ENCODE results near the gene RGMB. TPM values are rescaled to one million over a fixed set of nuclear protein-coding genes. Genes with fewer than 3 reads are reported as not detected.
A peak's percentile ranks its signal among the peaks of the same experiment; 100 is the strongest.

Gene RGMB
- total RNA-seq, 2 donors from 2014 or later = 21.0 to 21.8 TPM

- peaks cover 75% of the 10 kb centered on the region for H3K4me1 ChIP-seq
Measured at GRCh38 chr5:98785244-98785643, 11.8 kb downstream of the RGMB start.

DNA sequence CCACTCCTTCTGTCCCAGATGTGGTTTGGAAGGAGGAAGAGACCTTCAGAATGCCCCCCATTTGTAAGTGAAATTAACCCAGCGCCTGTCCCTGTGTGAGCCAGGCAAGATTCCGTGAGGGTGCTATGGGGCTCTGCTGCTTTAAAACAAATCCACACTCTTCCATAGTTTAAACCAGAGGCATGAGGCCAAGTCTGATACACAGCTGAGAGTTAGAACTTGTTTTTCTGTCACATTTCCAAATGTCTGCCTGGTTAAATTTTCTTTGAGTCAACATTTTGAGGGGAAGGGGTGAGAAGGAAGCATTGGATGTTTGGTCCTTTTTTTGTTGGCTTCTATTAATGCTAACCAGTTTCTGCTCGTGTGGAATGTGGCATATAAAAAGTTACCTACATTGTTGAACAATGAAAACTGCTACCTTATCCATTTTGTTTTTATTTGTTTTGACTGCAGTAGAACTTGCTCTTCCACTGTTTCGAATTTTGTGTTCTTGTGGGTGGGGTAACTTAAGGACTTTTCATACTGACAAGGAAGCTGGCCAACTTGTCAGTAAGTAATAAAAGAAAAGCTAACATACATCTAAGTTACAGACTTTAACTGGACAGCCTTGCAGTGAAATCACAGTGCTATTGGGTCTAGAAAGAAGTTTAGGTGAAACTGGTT lies 12.9 kb downstream of the RGMB start:
- Histone ChIP-seq H3K27ac (peak overlapping the region in 3 of 4 donors; percentile 35 to 63 (median 60)), H3K9me3 (no peaks in the 10 kb centered on the region), H3K27me3 (no peaks in the 10 kb centered on the region), H3K4me1 (peaks cover 69% of the 10 kb centered on the region), H3K36me3 (replicated peaks in 1 of 2; ENCODE audit: insufficient read depth in 1 of 2, low read depth in 2 of 2) (no peaks in the 10 kb centered on the region), H3K4me3 (no peak overlapping the region)
- DNase-seq = peak in 2 of 4 donors; percentile 30 to 36
- TF ChIP-seq CTCF (IDR thresholded peaks at IDR 0.05) (no peak), POLR2A (IDR thresholded peaks at IDR 0.05) (no peak)
- 6 to 17% methylated on average over 4 of the region's 4 CpGs for WGBS, 2 donors
- peak; percentile 56 for ATAC-seq
- intact Hi-C loops (cut with DNase I) = no loop called here

More at GRCh38 chr5:98785244-98785643, 11.8 kb downstream of the RGMB start:
- DNase-seq (no peak), ATAC-seq (no peak)
- TF ChIP-seq CTCF (IDR thresholded peaks at IDR 0.05) (no peak), POLR2A (IDR thresholded peaks at IDR 0.05) (no peak)
- 42 to 50% methylated on average over 3 of the region's 3 CpGs for WGBS, 2 donors
- Histone ChIP-seq H3K4me3 (no peak overlapping the region), H3K27me3 (no peaks in the 10 kb centered on the region), H3K36me3 (replicated peaks in 1 of 2; ENCODE audit: insufficient read depth in 1 of 2, low read depth in 2 of 2) (no peaks in the 10 kb centered on the region), H3K27ac (peak overlapping the region in 3 of 4 donors; percentile 35 to 63 (median 60)), H3K9me3 (no peaks in the 10 kb centered on the region)
- intact Hi-C loops (cut with DNase I) = no loop called here

DNA sequence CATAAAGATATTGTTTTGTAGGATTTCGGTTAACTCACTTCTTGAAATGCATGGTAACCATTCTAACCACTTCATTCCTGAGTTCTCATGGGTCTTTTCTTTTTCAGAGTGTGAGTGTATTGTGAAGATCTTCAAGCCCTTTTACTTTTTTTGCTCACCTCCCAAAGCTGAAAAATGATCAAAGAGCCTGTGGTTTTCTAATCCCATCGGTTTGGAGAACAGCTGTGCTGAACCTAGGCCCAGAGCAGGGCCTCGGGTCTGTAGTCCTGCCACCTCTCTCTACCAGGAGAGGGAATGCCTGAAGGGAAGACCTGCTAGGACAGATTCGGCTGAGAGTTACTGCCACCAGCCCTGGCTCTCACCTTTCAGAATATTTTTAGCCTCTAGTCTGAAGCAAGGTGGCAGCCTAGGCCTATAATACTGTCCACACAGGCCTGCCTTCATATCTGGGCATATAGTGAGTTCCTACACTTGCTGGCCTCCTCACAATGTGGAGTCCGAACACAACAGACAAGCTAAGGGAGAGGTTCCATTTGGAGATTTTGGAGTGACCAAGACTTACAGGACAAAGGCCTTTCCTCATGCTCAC lies 13.8 kb downstream of the RGMB start:
- Histone ChIP-seq H3K4me1 (peaks cover 72% of the 10 kb centered on the region), H3K9me3 (no peaks in the 10 kb centered on the region), H3K36me3 (replicated peaks in 1 of 2; ENCODE audit: insufficient read depth in 1 of 2, low read depth in 2 of 2) (no peaks in the 10 kb centered on the region), H3K27me3 (no peaks in the 10 kb centered on the region), H3K4me3 (no peak overlapping the region), H3K27ac (peak overlapping the region in 3 of 4 donors; percentile 35 to 60 (median 60))
- intact Hi-C loops (cut with DNase I) = no loop called here
- TF ChIP-seq CTCF (IDR thresholded peaks at IDR 0.05) (peak in 1 of 7 experiments; percentile 13), POLR2A (IDR thresholded peaks at IDR 0.05) (no peak)
- 65 to 68% methylated on average over 5 of the region's 5 CpGs for WGBS, 2 donors
- peak; percentile 31 for ATAC-seq
- no peak for DNase-seq

DNA sequence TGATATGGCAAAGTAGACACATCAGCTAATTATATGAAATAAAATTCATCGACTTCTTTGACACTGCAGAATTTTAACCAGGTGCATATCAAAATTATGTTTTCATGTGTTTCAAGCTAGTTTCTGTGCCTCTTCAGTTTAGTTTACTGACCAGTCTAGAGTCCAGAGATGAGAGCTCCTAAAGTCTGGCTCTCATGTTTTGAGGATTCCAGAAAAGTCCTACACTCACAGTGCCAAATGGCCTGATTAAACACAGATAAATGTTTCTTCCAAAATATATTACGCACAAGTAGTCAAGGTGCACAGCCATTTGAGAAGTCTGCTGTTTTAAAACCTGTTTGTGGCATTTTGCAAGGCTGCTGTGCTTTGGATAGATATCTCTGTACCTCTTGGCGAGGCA lies 15.6 kb downstream of the RGMB start:
- Histone ChIP-seq H3K4me1 (peaks cover 60% of the 10 kb centered on the region), H3K27ac (no peak overlapping the region)

More for the DNA sequence above, 15.6 kb downstream of the RGMB start:
- DNase-seq = no peak
- 52 to 63% methylated on average over 3 of the region's 3 CpGs for WGBS, 2 donors
- TF ChIP-seq CTCF (IDR thresholded peaks at IDR 0.05) = no peak
- TF ChIP-seq POLR2A (IDR thresholded peaks at IDR 0.05) = no peak
- H3K9me3 ChIP-seq = no peaks in the 10 kb centered on the region
- intact Hi-C loops (cut with DNase I) = no loop called here
- H3K4me3 ChIP-seq = no peak overlapping the region
- peaks cover 0 to 3% of the 10 kb centered on the region in 2 donors for H3K36me3 ChIP-seq (replicated peaks in 1 of 2; ENCODE audit: insufficient read depth in 1 of 2, low read depth in 2 of 2)
- no peak for ATAC-seq
- H3K27me3 ChIP-seq = no peaks in the 10 kb centered on the region
